Raji (cell line): ENCODE data around the gene ACSL6.

ENCODE experiments used
- POLR2A ChIP-seq: IDR thresholded peaks from 2 replicates; pipeline ENCODE4 v1.6.1; 2011; ENCODE audit warnings: low read depth, low read length, control low read depth; ENCODE audit not compliant: insufficient read depth

Gene ACSL6

DNA sequence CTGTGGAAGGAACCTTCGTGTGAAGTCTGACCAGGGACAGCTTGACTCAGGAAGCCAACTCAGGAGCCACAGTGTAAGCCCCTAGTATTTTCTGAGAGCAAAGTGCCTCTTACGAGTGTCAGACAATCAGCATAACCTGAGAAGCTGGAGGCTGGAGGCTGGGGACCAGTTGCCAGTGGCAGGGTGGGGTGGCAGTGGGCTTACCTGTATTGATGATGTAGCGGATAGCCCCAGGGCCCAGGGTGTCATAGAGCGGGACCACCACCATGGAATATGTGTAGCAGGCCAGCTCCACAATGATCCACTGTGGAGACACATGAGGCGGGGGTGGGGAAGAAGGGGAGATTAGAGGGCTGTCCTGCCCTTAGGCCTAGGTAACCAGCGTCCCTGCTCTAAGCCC is 22.9 kb downstream of the ACSL6 start:
- TF ChIP-seq POLR2A: no peak

DNA sequence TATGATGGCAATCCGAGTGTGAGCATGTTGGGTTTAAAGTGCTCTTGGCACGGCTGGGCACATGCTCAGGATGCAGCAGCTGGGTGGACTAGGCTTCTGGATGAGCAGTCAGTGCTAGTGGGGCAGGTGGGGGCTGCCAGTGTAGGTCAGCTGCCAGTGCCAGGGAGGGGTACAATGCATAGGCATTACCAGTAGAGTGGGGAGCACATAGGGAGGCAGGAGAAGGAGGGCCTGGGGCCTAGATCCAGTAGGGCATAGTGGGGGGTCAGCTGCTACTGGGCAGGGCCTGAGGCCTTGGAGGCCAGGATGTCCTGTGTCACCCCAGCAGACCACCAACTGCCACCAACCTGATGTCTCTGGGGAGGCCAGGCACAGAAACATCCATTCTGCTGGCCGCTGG is 24.2 kb downstream of the ACSL6 start:
- TF ChIP-seq POLR2A: no peak

DNA sequence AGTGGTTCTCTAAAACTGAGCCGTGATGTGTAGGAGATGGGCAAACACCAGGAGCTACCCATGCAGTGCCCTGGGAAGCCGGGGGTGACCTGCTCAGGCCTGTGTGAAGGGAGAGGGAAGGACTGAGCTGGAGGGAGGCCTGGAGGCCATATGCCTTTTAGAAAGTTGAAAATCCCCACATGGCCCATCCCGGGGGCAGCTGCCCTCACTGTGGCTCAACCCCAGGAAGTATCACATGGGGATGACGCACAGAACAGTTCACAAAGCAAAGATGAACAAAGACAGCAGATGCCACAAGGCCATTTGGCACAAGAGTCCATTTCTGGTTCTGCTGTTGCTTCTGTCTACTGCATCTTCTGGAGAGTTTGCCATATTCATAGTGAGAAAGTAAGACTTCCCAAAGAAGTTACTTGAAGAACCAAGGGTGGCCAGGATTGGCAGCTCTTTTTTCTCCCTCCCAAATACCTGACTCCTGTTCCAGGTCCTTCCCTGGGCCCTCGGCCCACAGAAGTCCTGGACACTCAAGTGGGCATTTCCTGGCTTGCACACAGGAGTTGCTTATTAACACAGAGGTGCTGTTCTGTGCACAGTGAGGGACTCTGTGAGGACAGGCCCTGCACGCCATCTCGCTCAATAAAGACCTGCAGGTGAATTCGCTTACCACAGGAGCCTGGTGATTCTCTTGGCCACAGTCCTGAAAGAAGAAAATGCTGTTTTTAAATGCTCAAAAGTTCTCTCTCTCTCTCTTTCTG is 25.1 kb downstream of the ACSL6 start:
- TF ChIP-seq POLR2A: no peak

DNA sequence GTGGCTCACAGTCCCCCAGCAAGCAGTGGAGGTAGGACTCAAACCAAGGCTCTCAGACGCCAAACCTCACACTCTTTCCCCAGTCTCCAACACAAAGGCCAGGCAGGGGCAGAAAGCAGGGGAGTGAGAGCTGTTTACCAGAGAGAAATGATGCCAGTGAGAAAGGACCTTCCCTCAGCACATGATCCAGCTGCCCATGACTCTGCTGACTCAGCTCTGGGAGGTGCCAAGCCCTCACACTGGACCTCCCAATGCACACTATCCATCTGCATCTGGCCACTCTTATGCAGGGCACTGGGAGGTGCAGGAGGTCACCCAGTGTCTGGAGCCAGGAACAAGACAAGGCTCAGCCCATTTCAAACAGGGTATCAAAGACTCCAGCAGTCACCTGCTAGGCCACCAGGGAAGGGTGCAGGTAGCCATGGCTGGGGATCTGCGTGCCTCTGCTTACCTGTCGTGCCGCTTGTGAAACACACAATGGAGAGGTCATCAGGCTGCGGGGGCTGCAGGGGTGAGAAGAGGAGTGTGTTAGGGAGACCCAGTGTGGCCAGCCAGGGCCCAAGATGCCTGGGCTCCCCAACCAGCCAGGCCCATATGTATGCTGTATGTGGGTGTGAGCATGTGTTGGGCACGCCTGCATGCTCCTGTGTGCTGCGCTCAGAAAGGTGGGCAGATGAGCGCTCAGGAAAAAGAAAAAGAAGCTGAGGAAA is 26.3 kb downstream of the ACSL6 start:
- TF ChIP-seq POLR2A: no peak

DNA sequence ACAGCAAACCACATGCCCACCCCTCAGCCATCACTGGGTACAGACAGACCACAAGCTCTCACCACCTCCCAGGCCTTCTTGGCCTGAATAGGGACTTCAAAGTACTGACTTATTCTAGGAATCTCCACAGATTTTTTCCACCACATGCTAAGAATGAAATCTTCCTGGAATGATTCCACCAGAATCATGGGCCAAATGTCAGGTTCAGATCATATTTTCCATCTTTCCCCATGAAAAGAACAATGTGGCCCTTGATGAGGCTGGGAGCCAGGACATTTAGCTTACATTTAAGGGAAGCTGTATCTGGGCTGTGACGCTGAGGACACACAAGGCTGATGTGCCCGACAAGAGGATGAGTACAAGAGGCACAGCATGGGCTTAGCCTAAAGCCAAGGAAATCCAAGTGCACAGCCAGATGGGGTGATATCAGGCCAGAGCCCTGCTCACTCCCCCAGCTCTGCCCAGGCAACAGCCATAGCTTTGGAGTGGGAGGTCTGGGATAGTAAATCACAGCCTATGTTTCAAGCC is 28.1 kb downstream of the ACSL6 start:
- TF ChIP-seq POLR2A: no peak

DNA sequence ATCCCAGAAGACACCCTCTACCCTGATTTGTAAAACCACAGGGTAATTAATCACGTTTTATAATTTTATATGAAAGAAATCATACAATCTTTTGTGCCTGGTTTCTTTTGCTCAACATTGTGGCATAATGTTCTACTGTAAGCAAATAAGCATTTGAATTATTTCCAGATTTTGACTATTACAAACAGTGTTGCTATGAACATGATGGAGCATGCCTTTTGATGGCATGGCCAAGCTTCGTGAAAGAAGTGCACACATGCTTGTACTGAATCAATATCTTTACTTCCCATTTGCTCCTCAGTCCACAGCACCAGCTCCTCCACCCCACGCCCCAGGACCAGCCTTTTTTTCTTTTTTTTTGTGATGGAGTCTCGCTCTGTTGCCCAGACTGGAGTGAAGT is 29.9 kb downstream of the ACSL6 start:
- TF ChIP-seq POLR2A: no peak

DNA sequence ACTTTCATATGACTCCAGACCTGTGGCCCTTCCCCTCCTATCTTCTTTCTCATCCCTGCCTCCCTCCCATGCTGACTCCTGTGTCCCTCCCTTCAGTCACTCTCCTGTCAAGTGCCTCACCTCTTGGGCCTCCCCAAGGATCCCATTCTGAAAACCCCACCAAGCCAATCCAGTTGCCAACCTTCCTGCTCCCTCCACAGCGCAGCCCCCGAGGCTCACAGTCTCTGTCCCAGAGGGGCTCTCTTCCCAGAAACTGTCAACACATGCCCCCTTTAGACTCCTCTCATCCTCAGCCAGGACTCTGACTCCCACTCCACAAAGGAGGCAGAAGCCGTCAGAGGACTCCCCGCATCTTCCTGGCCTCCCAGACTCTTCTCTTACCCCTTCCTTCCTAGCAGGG is 30.8 kb downstream of the ACSL6 start:
- no peak for TF ChIP-seq POLR2A

DNA sequence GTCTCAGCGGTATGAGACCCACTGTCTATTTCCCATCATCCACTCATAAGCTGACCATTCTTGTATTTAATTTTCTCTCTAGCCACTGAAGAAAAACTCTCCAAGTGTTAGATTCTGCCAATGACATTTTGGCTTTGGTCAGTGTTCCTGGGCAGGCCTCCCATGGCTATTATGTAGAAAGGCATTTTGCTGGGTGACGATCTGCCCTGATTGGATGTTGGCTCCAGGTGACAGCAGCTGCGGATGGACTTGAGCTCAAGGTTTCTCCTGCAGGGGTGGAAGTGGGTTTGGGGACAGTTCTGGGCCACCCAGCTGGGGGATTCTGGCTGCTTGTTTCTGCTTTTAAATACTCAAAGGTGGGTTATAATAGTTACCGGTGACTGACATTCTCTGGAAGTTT is 31.6 kb downstream of the ACSL6 start:
- TF ChIP-seq POLR2A: no peak

DNA sequence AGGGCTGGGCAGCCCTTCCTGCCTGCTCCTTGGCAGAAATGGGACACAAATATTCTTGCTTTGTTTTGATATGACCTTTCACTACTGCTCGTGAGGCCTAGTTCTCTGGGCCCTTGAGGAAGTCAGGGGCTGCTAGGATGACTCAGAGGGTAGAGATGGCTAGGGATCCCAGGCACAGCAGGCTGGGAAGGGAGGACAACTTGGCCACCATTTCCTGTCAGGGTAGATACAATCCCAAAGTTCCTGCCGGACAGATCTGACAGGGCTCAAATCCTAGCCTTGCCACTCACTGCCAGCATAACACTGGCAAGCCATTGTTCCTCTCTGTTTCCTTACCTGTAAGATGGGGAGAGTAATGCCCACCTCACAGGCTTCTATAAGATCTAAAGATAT is 34.2 kb downstream of the ACSL6 start:
- TF ChIP-seq POLR2A: no peak

DNA sequence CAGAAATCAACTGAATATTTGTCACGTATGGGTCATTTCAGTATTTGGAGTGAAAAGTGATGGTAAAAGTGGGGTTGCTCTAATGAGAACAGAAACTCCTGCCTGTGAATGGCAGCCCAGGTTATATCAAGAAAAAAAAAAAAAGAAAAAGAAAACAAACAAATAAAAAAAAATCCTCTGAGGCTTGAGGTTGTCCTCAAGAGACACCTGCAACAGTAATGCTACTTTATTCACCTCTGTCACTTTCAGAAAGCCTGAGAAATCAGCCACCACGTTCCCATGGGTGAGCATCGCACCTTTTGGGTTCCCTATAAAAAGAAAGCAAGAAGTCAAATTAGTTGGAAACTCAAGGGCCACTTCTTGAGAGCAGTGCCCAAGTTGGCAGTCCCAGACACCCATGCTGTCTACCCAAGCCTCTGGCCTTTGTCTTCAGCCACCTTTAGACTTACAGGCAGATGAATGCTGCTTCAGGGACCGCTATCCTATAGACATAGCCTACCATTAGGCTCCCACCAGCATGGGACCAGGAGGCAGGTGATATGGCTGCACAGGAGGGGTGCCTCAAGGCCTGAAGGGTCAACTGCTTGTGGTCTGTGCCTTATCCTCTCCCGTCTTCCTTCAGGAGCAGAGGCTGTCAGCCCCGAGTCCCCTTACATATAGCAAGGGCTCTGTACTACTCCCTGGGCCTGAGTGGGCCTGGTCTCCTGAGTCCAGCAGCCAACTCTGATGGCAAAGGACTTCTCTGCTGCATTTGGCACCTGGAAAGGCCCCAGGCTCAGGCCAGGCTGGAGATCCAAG is 34.8 kb downstream of the ACSL6 start:
- no peak for TF ChIP-seq POLR2A

DNA sequence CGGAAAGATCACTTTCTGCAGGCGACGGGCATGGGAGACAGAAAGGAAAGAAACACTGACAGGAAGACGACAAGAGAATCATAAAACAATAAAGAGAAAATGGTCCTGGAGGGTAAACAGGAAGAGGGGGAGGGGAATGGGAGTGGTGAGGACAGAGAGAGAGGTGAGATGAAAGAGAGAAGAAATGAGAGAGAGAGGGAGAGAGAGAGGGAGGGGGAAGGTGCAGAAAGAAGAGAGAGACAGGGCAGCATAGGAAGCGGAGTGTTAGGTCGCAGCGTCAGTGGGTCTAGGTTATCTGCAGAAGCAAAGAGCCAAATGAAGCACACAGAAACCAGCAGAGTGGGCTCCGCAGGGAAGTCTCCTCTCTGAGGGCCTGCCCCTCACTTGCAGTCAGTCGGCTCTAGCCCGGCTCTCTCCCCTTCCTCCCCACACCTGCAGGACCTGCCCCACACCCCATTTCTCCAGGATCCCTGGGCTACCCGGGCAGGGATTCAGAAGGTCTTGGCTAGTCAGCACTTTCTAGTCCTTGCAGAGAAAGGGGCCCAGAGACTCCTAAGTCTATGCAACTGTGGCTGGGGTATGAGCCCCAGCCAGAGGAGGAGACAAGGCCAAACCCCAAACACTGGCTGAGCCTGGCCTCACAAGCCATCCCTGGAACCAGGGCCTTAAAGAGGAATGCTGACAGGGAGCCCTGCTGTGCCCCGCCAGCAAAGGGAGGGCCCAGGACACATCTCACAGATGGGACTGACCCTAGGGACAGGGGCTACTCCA is 36.3 kb downstream of the ACSL6 start:
- no peak for TF ChIP-seq POLR2A

DNA sequence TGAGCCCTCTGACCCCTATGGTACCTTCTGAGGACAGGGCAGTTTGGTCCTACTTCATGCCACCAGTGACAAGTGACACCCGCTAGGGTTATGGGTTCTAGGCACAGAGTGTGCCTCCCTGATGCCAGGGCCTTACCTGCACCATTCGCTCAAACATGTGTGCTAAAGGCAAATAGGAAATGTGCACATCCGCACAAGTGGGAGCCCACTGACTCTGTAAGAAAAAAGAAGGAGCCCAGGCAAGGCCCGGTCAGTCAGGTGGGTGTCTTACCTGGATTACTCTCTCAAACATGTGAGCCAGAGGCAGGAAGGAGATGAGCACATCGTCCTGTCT is 36.9 kb downstream of the ACSL6 start:
- no peak for TF ChIP-seq POLR2A

DNA sequence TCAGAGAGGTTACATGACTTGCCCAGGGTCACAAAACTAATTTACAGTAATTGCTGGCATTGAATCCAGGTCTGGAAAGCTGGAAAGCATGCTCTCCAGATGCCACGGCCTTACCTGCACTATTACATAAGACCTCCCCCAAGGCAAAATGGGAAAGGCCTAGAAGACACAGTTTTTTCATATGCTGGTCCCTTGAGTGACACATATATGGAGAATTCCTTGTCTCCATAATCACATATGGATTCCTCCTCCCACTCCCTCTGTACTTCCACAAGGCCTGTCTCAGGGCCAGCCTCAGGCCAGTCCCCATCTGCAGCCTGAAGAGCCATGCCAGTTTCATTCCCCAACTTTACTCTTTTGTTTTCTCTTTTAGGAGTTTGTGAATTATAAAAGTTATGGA is 37.4 kb downstream of the ACSL6 start:
- no peak for TF ChIP-seq POLR2A

DNA sequence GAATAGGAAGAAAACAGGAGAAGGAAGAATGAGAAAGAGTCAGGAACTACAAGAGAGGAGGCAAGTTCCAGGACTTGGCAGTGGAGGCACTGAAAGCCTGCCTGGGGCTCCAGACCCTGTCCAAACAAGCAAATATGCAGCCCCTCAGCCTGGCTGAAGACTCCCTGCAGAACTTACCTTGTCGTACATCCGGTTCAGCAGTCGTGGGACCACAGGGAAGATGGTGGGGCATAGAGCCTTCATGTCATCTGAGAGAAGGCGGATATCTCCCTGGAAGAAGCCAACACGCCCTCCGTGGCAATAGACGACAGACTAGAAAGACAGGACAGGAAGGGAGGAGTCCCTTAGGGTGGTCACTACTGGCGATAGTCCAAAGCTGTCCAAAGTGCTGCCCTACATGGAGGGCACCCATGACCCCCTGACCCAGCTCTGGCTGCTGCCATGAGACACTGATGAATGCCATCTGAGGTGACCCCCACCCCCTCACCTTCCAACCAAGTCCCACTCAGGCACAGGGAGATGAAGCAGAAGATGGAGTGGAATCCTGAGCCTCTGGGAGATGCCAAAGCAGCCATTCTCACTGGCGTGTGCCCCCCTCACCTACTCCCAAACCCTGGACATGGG is 38.3 kb downstream of the ACSL6 start:
- no peak for TF ChIP-seq POLR2A
